Neural cell (in vitro differentiated cells): ENCODE results near the gene SEPTIN8. TPM values are rescaled to one million over a fixed set of nuclear protein-coding genes. Genes with fewer than 3 reads are reported as not detected.

Experiments
- H2AFZ ChIP-seq: fragments of 200-600, 300-800 bp; sonication (generic), shearing (Covaris generic); 2 replicates; pipeline ENCODE4 v1.6.0; 2014; ENCODE audit warnings: low read depth, mild to moderate bottlenecking, antibody characterized with exemption, low read length, moderate library complexity
- H3F3A ChIP-seq: fragments of 200-600 bp; shearing (Covaris generic); 2 replicates; pipeline ENCODE4 v1.6.1; 2016; ENCODE audit warnings: mild to moderate bottlenecking, moderate library complexity, mixed read lengths, antibody characterized with exemption, low read length; ENCODE audit not compliant: insufficient read depth, poor library complexity, severe bottlenecking
- H3K27ac ChIP-seq: fragments of 200-600, 300-800 bp; sonication (generic), shearing (Covaris generic); 2 replicates; pipeline ENCODE4 v1.5.1; 2014; ENCODE audit warnings: mild to moderate bottlenecking, low read length, moderate library complexity
- H3K27me3 ChIP-seq: fragments of 300-800, 200-600 bp; sonication (generic), shearing (Covaris generic); 2 replicates; pipeline ENCODE4 v1.6.0; 2014; ENCODE audit warnings: mild to moderate bottlenecking, low read depth, low read length, moderate library complexity; ENCODE audit not compliant: insufficient read depth
- H3K36me3 ChIP-seq: fragments of 300-800, 200-600 bp; sonication (generic), shearing (Covaris generic); 2 replicates; pipeline ENCODE4 v1.5.1; 2014; ENCODE audit warnings: mild to moderate bottlenecking, antibody characterized with exemption, low read length, moderate library complexity; ENCODE audit not compliant: insufficient read depth
- H3K4me2 ChIP-seq: fragments of 300-800, 200-600 bp; sonication (generic), shearing (Covaris generic); 2 replicates; pipeline ENCODE4 v1.6.0; 2014; ENCODE audit warnings: mild to moderate bottlenecking, low read length
- H3K4me3 ChIP-seq: fragments of 300-800, 200-600 bp; sonication (generic), shearing (Covaris generic); 2 replicates; pipeline ENCODE4 v1.5.1; 2014; ENCODE audit warnings: mild to moderate bottlenecking, low read length, moderate library complexity
- H3K79me2 ChIP-seq: fragments of 200-600 bp; shearing (Covaris generic); replicated peaks from 2 replicates; pipeline ENCODE4 v1.6.0; 2014; ENCODE audit warnings: mild to moderate bottlenecking, low read length, moderate library complexity; ENCODE audit not compliant: insufficient read depth
- H3K9ac ChIP-seq: fragments of 300-800, 200-600 bp; sonication (generic), shearing (Covaris generic); 2 replicates; pipeline ENCODE4 v1.6.1; 2016; ENCODE audit warnings: mild to moderate bottlenecking, low read length, mixed read lengths
- H3K9me2 ChIP-seq: fragments of 200-600 bp; shearing (Covaris generic); 2 replicates; pipeline ENCODE4 v1.6.1; 2016; ENCODE audit warnings: mild to moderate bottlenecking, low read length, mixed read lengths; ENCODE audit not compliant: insufficient read depth
- H3K9me3 ChIP-seq: fragments of 200-600, 300-800 bp; sonication (generic), shearing (Covaris generic); 2 replicates; pipeline ENCODE4 v1.6.1; 2016; ENCODE audit warnings: mild to moderate bottlenecking, mixed run types, low read length, moderate library complexity, mixed read lengths
- H4K20me1 ChIP-seq: fragments of 200-600 bp; shearing (Covaris generic); 2 replicates; pipeline ENCODE4 v1.6.1; 2016; ENCODE audit warnings: mild to moderate bottlenecking, mixed run types; ENCODE audit not compliant: insufficient read depth
- CTCF ChIP-seq: fragments of 450-650 bp; IDR thresholded peaks from 2 replicates; pipeline ENCODE4 v1.5.1; 2014; ENCODE audit warnings: antibody characterized with exemption, mild to moderate bottlenecking, moderate library complexity; ENCODE audit not compliant: poor library complexity, severe bottlenecking
- EP300 ChIP-seq: fragments of 450-650 bp; conservative IDR thresholded peaks from 2 replicates; pipeline ENCODE4 v1.6.1; 2014; ENCODE audit warnings: antibody characterized with exemption, mild to moderate bottlenecking, moderate library complexity; ENCODE audit not compliant: poor library complexity, severe bottlenecking
- EZH2 ChIP-seq: fragments of 200-600, 300-800 bp; shearing (Covaris generic), sonication (generic); IDR thresholded peaks from 2 replicates; pipeline ENCODE4 v1.6.1; 2014; ENCODE audit warnings: antibody characterized with exemption, low read length, borderline replicate concordance, mild to moderate bottlenecking; ENCODE audit not compliant: insufficient read depth, poor library complexity, severe bottlenecking
- MXI1 ChIP-seq: fragments of 450-650 bp; conservative IDR thresholded peaks from 2 replicates; pipeline ENCODE4 v1.6.1; 2014; ENCODE audit warnings: antibody characterized with exemption, mild to moderate bottlenecking; ENCODE audit not compliant: poor library complexity, severe bottlenecking
- POLR2AphosphoS5 ChIP-seq: IDR thresholded peaks from 2 replicates; pipeline ENCODE4 v1.6.1; 2012
- RAD21 ChIP-seq: fragments of 450-650 bp; conservative IDR thresholded peaks from 2 replicates; pipeline ENCODE4 v1.6.1; 2014; ENCODE audit warnings: antibody characterized with exemption, mild to moderate bottlenecking, moderate library complexity
- SMC3 ChIP-seq: fragments of 450-650 bp; conservative IDR thresholded peaks from 2 replicates; pipeline ENCODE4 v1.6.1; 2014; ENCODE audit warnings: antibody characterized with exemption, mild to moderate bottlenecking, moderate library complexity; ENCODE audit not compliant: poor library complexity
- TAF1 ChIP-seq: IDR thresholded peaks from 2 replicates; pipeline ENCODE4 v1.6.1; 2012; ENCODE audit warnings: low read depth
- polyA plus RNA-seq: library from polyadenylated mRNA; depleted of rRNA; stranded (reverse); fragments of >200 nt; gene quantifications from 2 replicates; pipeline ENCODE4 v1.2.3, GENCODE V29; 2014
- TF ChIP-seq, protein P1 (sequence below): IDR thresholded peaks from 2 replicates; pipeline ENCODE4 v1.6.1; 2012; ENCODE audit warnings: borderline replicate concordance

SEPTIN8 gene
- polyA plus RNA-seq, 1 donor from 2014 or later = 37.7 TPM

DNA sequence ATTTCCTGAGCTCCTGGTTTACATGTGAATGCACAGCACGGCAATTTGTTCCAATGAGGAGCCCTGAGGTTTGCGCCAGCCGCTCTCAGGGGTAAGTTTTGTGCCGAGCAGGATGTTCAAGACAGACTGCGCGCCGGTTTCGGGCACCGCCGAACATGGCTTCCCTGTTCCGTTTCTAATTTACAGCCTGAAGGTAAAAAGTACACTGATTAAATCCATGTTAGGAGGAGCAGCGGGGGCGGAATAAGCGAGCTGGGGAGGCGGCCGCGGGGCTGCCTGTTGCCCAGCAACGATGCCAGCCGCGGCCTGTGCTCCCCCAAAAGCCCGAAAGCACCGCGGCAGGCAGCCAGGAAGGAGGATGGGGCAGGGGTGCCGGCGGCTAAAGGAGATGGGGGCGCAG is 42.4 kb upstream of the SEPTIN8 start:
- peaks cover 5% of the 10 kb centered on the region for H3K9me3 ChIP-seq
- H3K79me2 ChIP-seq = no peaks in the 10 kb centered on the region
- no peak overlapping the region for H3K9ac ChIP-seq
- no peak overlapping the region for H3K27ac ChIP-seq
- no peak overlapping the region for H2AFZ ChIP-seq
- no peak overlapping the region for H3K4me3 ChIP-seq
- H3K4me2 ChIP-seq = no peak overlapping the region
- H3F3A ChIP-seq = no peaks in the 10 kb centered on the region
- no peaks in the 10 kb centered on the region for H3K9me2 ChIP-seq
- peaks cover 26% of the 10 kb centered on the region for H3K27me3 ChIP-seq
- H3K36me3 ChIP-seq = no peaks in the 10 kb centered on the region
- TF ChIP-seq RAD21 (no peak), SMC3 (no peak), CTCF (no peak), TAF1 (no peak), MXI1 (no peak), EZH2 (no peak), POLR2AphosphoS5 (no peak), EP300 (no peak)
- TF ChIP-seq, protein P1, sequence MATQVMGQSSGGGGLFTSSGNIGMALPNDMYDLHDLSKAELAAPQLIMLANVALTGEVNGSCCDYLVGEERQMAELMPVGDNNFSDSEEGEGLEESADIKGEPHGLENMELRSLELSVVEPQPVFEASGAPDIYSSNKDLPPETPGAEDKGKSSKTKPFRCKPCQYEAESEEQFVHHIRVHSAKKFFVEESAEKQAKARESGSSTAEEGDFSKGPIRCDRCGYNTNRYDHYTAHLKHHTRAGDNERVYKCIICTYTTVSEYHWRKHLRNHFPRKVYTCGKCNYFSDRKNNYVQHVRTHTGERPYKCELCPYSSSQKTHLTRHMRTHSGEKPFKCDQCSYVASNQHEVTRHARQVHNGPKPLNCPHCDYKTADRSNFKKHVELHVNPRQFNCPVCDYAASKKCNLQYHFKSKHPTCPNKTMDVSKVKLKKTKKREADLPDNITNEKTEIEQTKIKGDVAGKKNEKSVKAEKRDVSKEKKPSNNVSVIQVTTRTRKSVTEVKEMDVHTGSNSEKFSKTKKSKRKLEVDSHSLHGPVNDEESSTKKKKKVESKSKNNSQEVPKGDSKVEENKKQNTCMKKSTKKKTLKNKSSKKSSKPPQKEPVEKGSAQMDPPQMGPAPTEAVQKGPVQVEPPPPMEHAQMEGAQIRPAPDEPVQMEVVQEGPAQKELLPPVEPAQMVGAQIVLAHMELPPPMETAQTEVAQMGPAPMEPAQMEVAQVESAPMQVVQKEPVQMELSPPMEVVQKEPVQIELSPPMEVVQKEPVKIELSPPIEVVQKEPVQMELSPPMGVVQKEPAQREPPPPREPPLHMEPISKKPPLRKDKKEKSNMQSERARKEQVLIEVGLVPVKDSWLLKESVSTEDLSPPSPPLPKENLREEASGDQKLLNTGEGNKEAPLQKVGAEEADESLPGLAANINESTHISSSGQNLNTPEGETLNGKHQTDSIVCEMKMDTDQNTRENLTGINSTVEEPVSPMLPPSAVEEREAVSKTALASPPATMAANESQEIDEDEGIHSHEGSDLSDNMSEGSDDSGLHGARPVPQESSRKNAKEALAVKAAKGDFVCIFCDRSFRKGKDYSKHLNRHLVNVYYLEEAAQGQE = no peak
- H4K20me1 ChIP-seq = no peaks in the 10 kb centered on the region

DNA sequence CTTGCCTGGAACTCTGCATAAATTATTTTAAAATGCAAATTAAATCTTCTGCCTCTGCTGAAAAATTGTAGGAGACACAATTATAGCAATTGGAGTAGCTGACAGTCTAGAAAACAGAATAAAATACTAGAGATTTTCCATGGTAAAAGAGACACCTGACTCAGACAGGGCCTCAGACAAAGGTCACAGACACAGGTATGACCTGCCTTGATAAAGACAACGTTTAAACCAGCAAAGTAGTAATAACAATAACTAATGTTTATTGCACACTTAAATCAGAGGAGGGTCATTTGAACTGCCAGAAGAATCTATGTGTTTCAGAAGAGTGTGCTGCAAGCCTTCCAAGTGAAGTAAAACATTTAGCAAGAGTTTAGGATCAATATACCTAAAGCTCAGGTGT is 40.0 kb upstream of the SEPTIN8 start:
- no peaks in the 10 kb centered on the region for H3K9me2 ChIP-seq
- H3K79me2 ChIP-seq = no peaks in the 10 kb centered on the region
- TF ChIP-seq EZH2 = no peak
- no peak for TF ChIP-seq CTCF
- no peak for TF ChIP-seq SMC3
- no peak for TF ChIP-seq RAD21
- TF ChIP-seq MXI1 = no peak
- no peak for TF ChIP-seq TAF1
- no peak for TF ChIP-seq EP300
- no peak for TF ChIP-seq POLR2AphosphoS5
- TF ChIP-seq, protein P1 = no peak
- no peak overlapping the region for H3K4me2 ChIP-seq
- no peaks in the 10 kb centered on the region for H4K20me1 ChIP-seq
- H2AFZ ChIP-seq = no peak overlapping the region
- no peaks in the 10 kb centered on the region for H3F3A ChIP-seq
- H3K36me3 ChIP-seq = no peaks in the 10 kb centered on the region
- peaks cover 5% of the 10 kb centered on the region for H3K9me3 ChIP-seq
- H3K27ac ChIP-seq = no peak overlapping the region
- no peak overlapping the region for H3K4me3 ChIP-seq
- no peak overlapping the region for H3K9ac ChIP-seq
- peaks cover 29% of the 10 kb centered on the region for H3K27me3 ChIP-seq
